NK-92 treated with Interleukin-12 subunit alpha and Interleukin-12 subunit beta, amount 100 ng/mL, for 24 hours (cell line): Measurements from ENCODE around the gene KRTAP12-4.
"Not testable (repeated sequence)": the region's sequence is repeated elsewhere in the genome, so short reads cannot be mapped to it uniquely, and the experiment has no call there.

Experiments
- DNase-seq: peaks from one replicate; lab custom pipeline; 2025; lab: John Stamatoyannopoulos, UW

KRTAP12-4 gene

GRCh38 chr21:44654576-44655175 lies at the start of gene KRTAP12-4:
Gene KRTAP12-4 (minus strand): TSS chr21:44654659. CDS start chr21:44654614, 45 bp downstream.
- DNase-seq = no peak

- DNase-seq = no peak
These were observed 49.5 kb upstream of the KRTAP12-4 start for GRCh38 chr21:44703731-44704635.

GRCh38 chr21:44702973-44703730 lies 48.7 kb upstream of the KRTAP12-4 start:
- DNase-seq = no peak

DNA sequence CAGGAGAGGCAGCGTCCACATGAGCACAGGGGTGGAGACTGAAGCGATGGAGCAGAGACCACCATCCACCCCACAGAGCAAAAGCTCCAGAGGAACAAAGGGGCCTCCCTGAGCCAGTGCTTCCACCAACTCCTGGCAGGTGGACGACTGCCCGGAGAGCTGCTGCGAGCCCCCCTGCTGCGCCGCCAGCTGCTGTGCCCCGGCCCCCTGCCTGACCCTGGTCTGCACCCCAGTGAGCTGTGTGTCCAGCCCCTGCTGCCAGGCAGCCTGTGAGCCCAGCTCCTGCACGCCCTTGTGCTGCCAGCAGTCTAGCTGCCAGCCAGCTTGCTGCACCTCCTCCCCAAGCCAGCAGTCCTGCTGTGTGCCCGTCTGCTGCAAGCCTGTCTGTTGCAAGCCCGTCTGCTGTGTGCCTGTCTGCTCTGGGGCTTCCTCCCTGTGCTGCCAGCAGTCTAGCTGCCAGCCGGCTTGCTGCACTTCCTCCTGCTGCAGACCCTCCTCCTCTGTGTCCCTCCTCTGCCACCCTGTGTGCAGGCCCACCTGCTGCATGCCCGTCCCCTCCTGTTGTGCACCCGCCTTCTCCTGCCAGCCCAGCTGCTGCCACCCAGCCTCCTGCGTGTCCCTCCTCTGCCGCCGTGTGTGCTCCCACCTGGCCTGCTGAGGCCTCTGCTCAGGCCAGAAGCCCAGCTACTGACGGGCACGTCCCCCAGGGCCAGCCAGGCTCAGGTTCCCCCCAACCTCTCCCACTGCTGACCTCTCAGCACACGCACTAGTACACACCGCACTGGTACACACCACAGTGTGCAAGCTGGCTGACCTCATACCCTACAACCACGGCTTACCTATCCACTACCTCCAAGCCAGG lies 47.9 kb upstream of the KRTAP12-4 start:
- DNase-seq = no peak

DNA sequence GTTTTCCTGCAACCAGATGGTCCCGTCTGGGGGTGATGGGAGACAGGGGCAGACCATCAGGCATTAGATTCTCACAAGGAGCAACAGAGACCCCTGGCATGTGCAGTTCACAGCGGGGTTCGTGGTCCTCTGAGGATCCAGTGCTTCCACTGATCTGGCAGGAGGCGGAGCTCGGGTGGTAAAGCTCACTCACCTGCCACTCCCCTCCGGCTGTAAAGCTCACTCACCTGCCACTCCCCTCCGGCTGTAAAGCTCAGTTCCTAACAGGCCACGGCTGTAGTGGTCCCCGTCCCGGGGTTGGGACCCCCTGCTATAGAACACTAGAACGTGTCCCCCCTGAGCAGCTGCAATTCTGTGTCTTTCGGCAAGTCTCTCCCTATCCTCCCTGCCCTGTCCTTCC lies 47.1 kb upstream of the KRTAP12-4 start:
- no peak for DNase-seq

DNA sequence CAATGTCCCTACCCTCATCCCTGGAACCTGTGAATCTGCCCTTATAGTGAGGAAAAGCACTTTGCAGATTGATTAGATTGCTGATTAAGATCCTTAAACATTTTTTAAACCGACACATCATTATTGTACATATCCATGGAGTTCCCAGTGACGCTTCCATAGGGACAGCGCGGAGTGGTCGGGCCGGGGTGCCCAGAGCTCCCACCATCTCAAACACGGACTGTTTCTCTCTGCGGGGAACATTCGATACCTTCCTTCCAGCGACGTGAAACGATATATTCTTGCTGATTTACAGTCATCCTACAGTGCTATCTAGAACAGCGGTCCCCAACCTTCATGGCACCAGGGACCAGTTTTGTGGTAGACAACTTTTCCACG lies 46.6 kb upstream of the KRTAP12-4 start:
- DNase-seq = no peak

GRCh38 chr21:44700101-44701022 lies 45.9 kb upstream of the KRTAP12-4 start:
- no peak for DNase-seq

GRCh38 chr21:44699502-44700001 lies 45.1 kb upstream of the KRTAP12-4 start:
- no peak for DNase-seq

- no peak for DNase-seq
These were observed 43.6 kb upstream of the KRTAP12-4 start for GRCh38 chr21:44697811-44698734.

- not testable (repeated sequence) for DNase-seq
These were observed 42.8 kb upstream of the KRTAP12-4 start, which contains the start of gene KRTAP10-12 for GRCh38 chr21:44697172-44697810. Gene KRTAP10-12 (plus strand): TSS chr21:44697172. CDS start chr21:44697202, 30 bp downstream.

- no peak for DNase-seq
These were observed 42.1 kb upstream of the KRTAP12-4 start for GRCh38 chr21:44696572-44696971.

DNA sequence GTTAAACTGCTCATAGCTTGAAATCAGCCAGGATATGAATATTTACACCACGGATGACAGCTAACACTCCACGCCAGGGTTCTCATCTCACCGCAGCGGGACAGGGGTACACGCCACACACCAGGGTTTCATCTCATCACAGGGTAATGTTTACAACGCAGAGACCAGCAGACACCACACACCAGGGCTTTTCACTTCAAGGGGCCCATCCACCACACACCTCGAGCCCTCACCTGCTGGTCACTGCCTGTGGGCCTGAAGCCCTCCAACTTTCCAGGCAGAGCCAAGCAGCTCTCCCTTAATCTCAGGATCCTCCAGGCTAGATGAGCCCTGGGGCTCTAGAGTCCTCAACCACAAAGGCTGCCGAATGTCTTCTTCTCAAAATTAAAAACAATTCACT lies 41.2 kb upstream of the KRTAP12-4 start:
- no peak for DNase-seq

DNA sequence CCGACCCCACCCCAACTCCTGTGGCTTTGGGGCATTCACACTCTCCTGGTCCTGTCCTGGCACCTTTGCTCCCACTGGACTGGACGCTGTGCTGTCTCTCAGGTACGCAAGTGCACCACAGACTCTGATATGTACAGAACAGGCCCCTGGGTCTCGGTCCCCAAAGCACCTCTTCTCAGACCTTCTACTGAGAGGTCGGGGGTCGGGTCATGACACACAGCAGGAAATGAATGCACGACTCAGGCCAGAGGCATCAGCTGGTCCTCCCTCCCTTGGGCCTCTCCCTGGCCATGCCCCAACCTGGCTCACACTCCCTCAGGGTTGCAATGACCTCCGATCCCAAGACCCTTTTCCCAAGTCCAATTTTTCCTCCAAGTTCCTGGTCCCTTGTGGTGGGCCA lies 40.7 kb upstream of the KRTAP12-4 start:
- no peak for DNase-seq

GRCh38 chr21:44694776-44695175 lies 40.3 kb upstream of the KRTAP12-4 start:
- DNase-seq = no peak

DNA sequence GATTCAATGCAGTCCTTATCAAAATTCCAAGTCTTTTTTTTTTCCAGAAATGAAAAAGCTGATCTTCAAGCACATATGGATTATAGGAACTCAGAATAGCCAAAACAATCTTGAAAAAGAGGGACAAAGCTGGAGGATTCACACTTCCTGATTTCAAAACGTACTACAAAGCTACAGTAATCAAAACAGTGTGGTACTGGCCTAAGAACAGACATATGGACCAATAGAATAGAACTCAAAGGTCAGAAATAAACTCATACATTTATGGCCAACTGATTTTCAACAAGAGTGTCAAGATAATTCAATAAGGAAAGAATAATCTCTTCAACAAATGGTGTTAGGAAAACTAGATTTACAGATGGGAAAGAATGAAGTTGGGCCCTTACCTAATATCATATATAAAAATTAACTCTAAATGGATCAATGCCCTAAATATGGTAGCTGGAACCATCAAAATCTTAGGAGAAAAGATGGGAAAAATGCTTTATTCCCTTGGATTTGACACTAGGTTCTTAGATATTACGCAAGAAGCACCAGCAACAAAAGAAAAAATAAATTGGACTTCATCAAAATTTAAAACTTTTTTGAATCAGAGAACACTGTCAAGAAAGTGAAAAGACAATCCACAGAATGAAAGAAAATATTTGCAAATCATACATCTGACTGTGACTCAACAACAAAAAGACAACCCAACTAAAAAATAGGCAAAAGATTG lies 38.5 kb upstream of the KRTAP12-4 start:
- no peak for DNase-seq

DNA sequence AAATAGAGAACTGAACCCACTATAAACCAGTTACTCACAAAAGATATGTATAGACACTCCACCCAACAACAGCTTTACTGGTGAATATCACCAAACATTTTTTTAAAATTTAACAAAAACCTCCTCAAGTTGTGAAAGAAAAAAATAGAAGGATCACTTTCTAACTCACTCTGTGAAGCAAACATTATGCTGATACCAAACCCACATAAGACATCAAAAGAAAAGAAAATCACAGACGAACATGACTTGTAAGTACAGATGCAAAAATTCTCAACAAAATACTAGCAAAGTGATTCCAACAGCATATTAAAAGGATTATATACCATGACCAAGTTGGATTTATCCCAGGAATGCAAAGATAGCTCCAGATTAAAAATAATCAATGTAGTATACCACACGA lies 37.2 kb upstream of the KRTAP12-4 start:
- no peak for DNase-seq

DNA sequence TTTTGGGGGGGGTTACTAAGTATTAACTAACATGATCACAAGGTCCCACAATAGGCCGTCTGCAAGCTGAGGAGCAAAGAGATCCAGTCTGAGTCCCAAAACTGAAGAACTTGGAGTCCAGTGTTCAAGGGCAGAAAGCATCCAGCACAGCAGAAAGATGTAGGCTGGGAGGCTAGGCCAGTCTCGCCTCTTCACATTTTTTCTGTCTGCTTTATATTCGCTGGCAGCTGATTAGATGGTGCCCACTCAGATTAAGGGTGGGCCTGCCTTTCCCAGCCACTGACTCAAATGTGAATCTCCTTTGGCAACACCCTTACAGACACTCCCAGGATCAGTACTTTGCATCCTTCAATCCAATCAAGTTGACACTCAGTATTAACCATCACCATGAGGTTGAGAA lies 35.3 kb upstream of the KRTAP12-4 start:
- not testable (repeated sequence) for DNase-seq

GRCh38 chr21:44687671-44688070 lies 33.2 kb upstream of the KRTAP12-4 start:
- DNase-seq = no peak
